Keratinocyte (primary cell): ENCODE measurements around the gene HSDL2.

Source experiments
- CTCF ChIP-seq, 3 experiments: IDR thresholded peaks in 1 of 3; conservative IDR thresholded peaks in 1 of 3; optimal IDR thresholded peaks in 1 of 3; 2 replicates in 2 of 3; 3 replicates in 1 of 3; pipeline versions ENCODE3 to v1.5.1; 2011; ENCODE audit warnings: low read length in 3 of 3, mild to moderate bottlenecking in 3 of 3, moderate library complexity in 2 of 3, control low read depth in 1 of 3, inconsistent platforms in 1 of 3; ENCODE audit not compliant: insufficient read depth in 2 of 3; ENCODE audit errors: extremely low read depth in 1 of 3
- EZH2 ChIP-seq: IDR thresholded peaks from one replicate; pipeline ENCODE4 v1.6.1; 2012; ENCODE audit warnings: inconsistent platforms, mild to moderate bottlenecking, low read length, moderate library complexity

GRCh38 chr9:112401175-112401815 lies 21.4 kb downstream of the HSDL2 start:
- TF ChIP-seq CTCF (optimal IDR thresholded peaks at IDR 0.05 in 1 of 3, IDR thresholded peaks at IDR 0.05 in 1 of 3, conservative IDR thresholded peaks at IDR 0.05 in 1 of 3; ENCODE audit: extremely low read depth in 1 of 3, insufficient read depth in 2 of 3, low read length in 3 of 3) = no peak
- TF ChIP-seq EZH2 = no peak
